NCI-H146 treated with DMSO at 0.1 percent for 48 hours (cell line): ENCODE results near the gene NDUFA11.
A peak's percentile ranks its signal among the peaks of the same experiment; 100 is the strongest.
"Not testable (repeated sequence)": the region's sequence is repeated elsewhere in the genome, so short reads cannot be mapped to it uniquely, and the experiment has no call there.

Experiments used
- DNase-seq: peaks from one replicate; lab custom pipeline; 2025; ENCODE audit not compliant: unreplicated experiment; lab: John Stamatoyannopoulos, UW

Gene NDUFA11

DNA sequence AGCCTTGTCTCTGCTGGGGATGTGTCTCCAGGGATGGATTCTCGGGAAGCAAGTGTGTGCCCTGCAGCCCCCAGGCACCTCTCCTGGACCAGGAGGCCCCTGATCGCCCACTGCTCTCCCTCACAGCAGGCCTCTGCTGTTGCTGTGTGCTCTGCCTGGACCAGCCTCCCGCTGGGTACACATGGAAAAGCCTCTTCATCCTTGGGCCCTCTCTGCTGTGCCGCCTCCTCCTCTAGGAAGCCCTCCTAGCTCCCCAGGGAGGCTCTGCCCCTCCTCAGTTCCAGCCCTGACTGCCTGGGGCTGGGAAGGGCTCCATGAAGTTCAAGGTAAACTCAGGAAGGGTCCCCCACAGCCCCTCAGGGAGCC lies 12.0 kb downstream of the NDUFA11 start:
- no peak for DNase-seq

DNA sequence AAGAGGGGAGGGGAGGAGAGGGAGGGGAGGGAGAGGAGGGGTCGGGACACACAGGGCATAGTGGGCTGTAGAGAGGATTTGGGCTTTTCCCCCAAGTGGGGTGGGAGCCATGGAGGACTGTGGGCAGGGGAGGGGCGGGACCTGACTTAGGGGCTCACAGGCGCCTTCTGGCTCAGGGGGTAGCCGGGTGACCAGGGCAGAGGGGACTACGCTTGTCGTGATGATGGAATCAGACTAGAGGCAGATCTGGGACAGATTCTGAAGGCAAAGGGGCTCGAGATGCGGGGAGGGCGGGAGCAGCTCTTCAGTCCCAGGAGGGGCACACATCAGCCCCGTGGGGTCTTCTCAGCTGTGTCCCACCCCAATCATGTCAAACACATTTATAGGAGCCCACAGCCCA lies 13.5 kb downstream of the NDUFA11 start:
- no peak for DNase-seq

DNA sequence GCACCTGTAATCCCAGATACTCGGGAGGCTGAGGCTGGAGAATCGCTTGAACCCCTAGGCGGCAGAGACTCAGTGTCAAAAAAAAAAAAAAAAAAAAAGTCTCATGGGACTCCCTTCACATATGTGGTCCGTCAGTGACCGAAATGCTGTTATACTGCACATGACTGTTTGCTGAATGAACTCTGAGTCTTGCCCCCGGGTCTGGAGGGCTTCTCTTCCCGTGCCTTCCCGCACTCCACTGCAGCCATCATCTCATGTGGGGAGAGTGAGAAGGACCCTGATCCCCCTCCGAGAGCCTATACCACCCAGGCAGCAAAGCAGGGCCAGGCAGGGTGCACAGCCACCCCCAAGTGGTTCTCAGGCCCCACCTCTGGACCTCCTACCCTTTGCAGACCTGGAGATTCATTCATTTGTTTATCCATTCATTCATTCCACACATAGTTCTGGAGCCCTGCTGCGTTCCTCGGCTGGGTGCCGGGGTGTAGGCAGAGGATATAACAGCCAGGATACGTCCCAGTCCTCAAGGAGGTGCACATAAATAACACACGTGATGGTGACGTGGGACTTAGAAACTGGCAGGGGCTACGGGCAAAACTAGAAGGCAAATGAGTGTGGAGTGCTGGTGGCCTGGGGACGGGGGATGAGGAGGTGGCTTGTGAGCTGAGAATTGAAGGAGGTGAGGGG lies 14.2 kb downstream of the NDUFA11 start:
- DNase-seq: no peak

DNA sequence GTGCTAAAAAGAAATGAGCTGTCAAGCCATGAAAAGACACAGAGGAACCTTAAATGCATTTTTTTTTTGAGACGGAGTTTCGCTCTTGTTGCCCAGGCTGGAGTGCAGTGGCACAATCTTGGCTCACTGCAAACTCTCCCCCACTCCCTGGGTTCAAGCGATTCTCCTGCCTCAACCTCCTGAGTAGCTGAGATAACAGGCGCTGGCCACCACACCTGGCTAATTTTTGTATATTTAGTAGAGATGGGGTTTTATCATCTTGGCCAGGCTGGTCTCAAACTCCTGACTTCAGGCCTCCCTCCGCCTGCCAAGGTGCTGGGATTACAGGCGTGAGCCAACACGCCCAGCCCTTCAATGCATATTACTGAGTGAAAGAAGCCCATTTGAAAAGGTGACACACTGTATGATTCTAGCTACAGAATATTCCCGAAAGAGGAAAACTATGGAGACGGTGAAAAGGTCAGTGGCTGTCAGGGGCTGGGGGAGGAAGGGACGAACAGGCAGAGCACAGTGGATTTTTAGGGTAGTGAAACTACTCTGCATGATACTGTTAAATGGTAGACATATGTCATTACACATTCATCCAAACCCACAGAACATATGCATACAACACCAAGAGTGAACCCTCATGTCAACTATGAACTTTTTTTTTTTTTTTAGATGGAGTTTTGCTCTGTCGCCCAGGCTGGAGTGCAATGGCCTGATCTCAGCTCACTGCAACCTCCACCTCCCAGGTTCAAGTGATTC lies 19.4 kb downstream of the NDUFA11 start:
- not testable (repeated sequence) for DNase-seq

DNA sequence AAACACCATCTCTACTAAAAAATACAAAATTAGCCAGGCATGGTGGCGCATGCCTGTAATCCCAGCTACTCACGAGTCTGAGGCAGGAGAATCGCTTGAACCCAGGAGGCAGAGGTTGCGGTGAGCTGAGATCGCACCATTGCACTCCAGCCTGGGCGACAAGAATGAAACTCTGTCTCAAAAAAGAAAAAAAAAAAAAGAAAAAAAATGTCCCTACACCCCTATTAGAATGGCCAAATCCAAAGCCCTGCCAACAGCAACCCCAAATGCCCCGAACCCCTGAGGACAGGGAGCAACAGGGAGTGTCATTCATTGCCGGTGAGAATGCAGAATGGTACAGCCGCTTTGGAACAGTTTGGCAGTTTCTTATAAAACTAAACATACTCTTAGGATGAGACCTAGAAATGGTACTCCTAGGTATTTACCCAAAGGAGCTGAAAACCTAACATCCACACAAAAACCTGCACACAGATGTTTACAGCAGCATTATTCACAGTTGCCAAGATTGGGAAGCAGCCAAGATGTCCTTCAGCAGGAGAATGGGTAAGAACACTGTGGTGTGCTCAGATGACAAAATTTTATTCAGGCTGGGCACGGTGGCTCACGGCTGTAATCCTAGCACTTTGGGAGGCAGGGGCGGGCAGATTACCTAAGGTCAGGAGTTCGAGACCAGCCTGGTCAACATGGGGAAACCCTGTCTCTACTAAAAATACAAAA lies 20.3 kb downstream of the NDUFA11 start:
- DNase-seq: not testable (repeated sequence)

DNA sequence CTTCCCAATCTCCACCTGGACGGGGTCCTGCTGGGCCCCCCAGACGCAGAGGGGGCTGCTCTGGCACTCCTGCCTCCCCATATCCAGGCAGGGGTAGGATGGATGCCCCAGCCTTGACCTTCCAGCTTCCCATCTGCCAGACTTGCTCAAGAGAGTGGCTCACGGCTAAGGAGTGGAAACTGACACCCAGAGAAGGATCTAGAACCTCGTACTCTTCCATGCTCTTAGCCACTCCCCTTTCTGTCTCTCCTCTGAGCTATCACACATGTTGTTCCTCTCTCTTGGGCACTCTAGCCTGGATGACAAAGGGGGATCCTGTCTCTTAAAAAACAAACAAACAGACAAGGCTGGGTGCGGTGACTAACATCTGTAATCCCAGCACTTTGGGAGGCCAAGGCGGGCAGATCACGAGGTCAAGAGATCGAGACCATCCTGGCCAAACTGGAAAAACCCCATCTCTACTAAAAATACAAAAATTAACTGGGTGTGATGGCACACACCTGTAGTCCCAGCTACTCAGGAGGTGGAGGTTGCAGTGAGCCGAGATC lies 21.1 kb downstream of the NDUFA11 start:
- no peak for DNase-seq

DNA sequence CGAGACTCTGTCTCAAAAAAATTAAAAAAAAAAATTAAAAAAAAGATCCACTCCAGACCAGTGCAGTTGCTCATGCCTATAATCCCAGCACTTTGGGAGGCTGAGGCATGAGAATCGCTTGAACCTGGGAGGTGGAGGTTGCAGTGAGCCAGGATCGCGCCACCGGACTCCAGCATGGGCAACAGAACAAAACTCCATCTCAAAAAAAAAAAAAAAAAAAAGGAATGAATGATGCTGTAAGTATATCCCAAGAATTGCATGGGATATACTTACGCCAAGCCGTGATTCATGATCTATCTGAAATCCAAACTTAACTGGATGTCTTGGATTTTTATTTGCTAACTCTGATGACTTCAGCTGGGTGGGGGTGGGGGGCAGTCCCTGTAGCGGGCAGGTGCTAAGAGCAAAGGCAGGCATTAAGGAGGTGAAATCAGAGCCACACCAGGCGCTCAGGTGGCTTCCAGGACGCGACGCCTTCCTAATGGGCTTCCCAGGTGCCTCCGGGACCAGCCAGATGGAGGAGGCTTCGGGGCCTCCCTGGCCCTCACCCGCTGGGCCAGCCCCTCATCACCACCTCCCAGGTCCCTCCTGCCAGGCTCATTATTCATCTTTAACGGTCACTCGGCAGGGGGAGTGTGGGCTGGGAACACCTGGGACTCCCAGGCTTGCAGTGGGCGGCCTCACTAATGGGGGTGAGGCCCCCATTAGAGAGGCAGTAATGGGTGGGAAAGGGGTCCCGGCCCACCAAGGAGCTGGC lies 21.9 kb downstream of the NDUFA11 start:
- DNase-seq: peak; percentile 77

DNA sequence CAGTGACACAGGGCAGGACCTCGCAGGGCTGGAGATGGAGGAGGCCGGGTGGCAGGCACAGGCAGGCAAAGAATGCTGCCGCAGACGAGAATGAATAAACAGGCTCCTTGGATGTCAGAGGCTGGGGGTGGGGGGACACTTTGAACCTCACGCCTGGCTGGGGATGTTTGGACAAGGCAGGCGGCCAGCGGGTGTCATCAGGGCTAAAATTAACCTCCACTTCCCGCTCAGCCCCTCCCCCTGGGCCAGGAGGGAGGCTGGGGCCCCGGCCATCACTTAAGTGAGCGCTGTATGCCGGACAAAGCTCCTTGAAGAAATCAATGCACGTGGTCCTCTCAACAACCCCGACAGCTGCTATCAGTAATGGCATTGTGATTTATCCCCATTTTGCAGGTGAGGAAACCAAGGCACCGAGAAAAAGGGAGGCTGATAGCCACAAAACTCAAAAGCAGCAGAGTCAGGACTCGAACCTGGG lies 22.9 kb downstream of the NDUFA11 start:
- DNase-seq: no peak

DNA sequence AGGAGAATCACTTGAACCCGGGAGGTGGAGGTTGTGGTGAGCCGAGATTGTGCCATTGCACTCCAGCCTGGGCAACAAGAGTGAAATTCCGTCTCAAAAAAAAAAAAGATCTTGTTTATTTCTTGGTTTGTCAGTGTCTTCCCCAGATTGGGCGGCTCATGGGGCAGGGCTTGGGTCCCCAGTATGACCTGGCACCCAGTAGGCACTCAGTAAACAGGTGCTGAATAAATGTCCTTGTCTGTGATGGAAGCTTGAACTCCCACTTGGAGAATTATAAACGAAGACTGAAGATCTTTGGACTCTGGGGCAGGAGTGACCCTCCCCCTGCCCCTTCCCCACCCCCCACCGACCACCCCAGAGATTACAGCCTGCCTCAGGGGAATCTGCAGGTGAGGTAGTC lies 23.4 kb downstream of the NDUFA11 start:
- no peak for DNase-seq

DNA sequence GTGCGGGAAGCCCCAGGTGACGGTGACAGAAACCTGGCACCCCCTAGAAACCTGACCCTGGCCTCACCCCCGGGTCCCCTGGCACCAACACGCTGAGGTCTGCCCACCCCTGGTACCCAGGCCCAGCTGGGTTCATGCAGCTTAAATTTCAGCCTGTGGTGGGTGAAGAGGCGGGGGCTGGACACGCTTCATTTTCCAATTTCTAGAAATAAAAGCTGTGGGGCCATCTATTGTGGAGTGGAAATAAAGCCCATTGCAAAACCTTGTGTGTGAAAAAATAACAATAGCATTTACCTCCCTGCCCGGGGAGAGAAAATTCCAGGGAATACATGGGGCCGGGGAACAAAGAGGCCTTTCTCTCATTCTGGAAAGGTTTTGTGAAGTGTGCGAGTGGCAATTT lies 25.7 kb downstream of the NDUFA11 start:
- DNase-seq: no peak

DNA sequence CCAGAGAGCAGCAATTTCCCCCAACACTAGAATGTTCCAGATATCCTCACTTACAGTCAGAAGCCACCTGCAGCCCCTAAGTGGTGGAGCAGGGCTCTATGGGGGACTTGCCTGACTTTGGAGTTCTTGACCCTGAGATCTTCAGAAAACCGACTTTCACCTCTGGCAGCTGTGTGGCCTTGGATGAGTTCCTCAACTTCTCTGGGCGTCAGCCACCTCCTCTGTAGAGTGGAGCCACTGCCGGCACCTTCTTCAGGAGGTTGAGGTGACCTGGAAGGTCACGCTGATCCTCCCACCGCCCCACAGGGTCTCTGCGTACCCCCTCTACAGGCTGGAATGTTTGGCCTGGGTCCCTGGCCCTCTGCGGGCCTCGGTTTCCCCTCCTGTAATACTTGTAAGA lies 26.2 kb downstream of the NDUFA11 start:
- no peak for DNase-seq

DNA sequence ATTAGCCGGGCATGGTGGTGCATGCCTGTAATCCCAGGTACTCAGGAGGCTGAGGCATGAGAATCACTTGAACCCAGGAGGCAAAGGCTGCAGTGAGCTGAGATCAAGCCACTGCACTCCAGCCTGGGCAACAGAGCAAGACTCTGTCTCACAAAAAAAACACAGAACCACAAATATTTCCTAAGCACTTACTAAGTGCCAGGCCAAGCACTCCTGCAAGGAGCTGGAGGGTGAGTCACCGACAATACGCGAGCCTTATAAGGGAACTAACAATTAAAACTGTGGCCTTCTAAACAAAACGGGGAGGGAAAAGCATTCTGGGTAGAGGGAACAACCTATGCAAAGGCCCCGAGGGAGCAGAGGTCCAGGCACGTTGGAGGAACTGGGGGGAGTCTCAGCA lies 29.1 kb downstream of the NDUFA11 start:
- not testable (repeated sequence) for DNase-seq

DNA sequence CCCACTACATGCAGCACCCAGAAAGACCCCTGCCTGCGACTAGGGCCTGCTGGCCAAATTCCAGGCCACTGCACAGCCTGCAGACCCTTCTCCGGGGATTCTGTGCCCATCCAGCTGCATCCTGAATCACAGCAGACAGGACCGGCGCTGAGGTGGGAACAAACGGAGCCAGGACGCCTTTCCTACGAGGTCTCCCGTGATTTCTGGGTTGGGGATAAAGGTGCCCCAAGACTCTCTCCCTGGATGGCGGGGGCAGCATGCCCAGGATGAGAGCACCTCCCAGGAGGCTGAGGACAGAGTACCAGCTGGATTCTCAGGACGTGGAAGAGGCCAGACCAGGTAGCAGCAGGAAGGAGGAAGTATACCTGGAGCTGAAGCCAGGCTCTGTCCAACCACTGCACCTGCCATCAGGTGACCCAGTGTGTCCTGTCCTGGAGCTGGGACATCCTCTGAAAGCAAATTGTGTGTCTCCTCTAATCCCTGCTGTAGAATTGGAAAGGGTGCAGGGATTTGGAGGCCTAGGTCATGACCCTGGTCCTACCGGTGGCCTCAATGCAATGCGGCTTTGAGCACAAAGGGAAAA lies 29.9 kb downstream of the NDUFA11 start:
- no peak for DNase-seq

DNA sequence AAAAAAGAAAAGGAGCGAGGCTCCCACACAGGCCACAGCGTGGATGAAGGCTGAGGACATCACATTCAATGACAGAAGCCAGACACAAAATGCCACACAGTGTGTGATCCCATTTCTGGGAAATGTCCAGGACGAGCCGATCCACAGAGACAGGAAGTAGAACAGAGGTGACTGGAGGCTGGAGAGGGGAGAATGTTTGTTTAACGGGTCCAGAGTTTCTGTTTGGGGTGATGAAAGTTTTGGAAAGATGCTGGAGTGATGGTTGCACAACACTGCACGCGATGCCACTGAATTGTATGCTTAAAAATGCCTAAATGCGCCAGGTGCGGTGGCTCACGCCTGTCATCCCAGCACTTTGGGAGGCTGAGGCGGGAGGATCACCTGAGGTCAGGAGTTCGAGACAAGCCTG lies 32.6 kb downstream of the NDUFA11 start:
- no peak for DNase-seq

DNA sequence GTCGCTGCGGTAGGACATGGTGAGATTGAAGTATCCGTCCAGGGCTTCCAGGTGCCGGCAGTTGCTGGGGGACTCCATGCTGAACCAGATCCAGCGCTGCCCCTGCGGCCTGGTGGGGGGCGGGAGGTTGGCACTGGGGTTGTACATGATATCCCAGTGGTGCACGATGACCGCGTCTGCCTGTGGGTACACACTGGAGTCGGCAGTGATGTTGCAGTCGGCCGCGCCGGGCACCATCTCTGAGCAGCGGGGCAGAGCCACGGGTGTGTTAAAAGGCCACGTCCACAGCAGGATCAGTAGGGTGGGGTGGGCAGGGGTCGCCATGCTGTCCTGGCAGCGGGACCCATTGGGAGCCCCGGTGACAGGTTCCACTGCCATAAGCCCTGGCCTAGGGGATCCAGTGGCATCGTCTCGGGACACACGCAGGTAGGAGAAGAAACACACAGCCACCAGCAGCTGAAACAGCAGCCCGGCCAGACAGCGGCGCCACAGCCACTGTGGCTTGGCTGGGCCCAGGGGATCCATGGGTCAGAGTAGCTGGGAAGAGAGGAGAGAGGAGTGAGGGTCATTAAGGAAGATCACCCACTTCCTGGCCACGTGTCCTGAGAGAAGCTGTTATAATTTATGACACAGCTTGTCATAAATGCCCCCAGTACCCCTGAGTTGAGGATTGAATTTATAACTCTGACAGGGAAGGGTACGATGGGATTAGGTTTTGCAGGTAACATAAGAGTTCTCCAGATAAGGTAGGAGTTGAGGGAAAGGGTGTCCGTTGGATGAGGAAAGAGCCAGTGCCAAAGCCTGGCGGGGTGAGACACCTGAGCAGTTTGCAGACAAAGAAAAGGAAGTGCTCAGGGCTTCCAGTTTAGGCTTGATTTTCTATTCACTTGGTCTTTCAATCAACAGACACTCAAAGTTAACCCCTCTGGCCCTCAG lies 36.1 kb downstream of the NDUFA11 start:
- no peak for DNase-seq

DNA sequence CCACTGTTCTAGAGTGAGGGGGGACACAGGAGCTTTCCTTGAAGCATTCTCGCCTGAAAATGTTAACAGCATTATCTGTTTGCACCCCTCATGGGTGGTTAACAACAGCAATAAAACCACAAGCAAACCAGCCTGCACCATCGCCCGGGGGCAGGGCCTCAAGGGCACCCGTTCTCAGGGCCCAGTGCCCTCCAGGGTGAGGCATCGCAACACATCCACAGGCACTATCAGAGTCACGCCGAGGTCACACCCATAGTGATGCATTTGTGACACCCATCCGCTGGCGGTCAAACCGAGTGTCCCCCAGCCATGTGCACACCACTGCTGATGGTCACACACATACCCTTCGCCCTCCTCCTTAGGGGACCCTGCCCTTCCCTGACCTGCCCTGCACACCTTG lies 37.8 kb downstream of the NDUFA11 start:
- DNase-seq: no peak

DNA sequence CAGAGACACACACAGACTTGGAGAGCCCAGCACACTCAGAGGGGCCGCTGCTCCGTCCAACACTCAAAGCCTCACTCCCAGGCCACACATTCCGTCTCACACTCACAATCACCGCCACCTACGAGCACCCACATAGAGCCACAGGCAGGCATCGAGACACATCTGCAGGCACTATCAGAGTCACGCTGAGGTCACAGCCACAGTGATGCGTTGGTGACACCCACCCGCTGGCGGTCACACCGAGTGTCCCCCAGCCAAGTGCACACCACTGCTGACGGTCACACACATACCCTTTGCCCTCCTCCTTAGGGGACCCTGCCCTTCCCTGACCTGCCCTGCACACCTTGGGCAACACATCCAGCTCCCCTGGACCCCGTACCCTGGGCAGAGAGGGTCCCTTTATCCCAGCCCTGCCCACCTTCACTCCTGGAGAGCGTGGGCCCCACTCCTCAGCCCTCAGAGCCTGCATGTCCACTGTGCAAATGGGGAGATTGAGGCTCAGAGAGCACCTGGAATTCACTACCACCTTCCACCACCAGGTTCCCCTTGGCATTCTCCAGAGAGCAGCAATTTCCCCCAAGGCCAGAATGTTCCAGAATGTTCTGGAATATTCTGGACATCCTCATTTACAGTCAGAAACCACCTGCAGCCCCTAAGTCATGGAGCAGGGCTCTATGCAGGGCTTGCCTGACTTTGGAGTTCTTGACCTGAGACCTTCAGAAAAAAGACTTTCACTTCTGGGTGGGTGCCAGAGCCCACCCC lies 38.7 kb downstream of the NDUFA11 start:
- no peak for DNase-seq

DNA sequence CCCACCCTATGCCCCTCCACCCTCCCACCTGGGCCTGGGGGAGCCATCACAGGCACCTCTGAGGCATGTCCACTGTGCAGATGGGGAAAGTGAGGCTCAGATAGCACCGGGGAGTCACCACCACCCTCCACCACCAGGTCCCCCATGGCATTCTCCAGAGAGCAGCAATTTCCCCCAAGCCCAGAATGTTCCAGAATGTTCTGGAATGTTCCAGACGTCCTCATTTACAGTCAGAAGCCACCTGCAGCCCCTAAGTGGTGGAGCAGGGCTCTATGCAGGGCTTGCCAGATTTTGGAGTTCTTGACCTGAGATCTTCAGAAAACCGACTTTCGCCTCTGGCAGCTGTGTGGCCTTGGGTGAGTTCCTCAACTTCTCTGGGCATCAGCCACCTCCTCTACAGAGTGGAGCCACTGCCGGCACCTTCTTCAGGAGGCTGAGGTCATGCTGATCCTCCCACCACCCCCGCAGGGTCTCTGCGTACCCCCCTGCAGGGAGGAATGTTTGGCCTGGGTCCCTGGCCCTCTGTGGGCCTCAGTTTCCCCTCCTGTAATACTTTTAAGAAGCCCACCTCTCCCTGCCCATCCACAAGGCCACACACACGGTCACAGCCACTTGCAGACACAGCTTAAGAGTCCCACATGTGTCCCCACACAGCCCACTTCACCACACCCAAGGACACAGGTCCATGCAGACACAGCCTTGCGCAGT lies 39.4 kb downstream of the NDUFA11 start:
- no peak for DNase-seq
